ENCODE results near the gene NANOS2.

NANOS2 gene

GRCh38 chr19:45911291-45911690 lies 3.3 kb downstream of the NANOS2 start:
- no peak for DNase-seq
- no peaks in the 10 kb centered on the region for H3K9me2 ChIP-seq (replicated peaks; ENCODE audit: insufficient read depth, low read length)
- no peaks in the 10 kb centered on the region for H3K9me3 ChIP-seq (replicated peaks; ENCODE audit: insufficient read depth, low read length)
- H4K20me1 ChIP-seq (ENCODE audit: insufficient read depth, low read length), result no peaks in the 10 kb centered on the region
- H3K9ac ChIP-seq (ENCODE audit: low read length), result no peak overlapping the region
- TF ChIP-seq EZH2 (optimal IDR thresholded peaks at IDR 0.05; ENCODE audit: low read depth, low read length) (no peak), CTCF (IDR thresholded peaks at IDR 0.05; ENCODE audit: low read length) (no peak), EZH2phosphoT487 (IDR thresholded peaks at IDR 0.05; ENCODE audit: low read length) (no peak)
- peaks cover 64% of the 10 kb centered on the region for H3K27me3 ChIP-seq (replicated peaks; ENCODE audit: insufficient read depth, low read length)
- no peaks in the 10 kb centered on the region for H3K36me3 ChIP-seq (replicated peaks; ENCODE audit: insufficient read depth, low read length)
- H3K79me2 ChIP-seq (ENCODE audit: low read length), result no peaks in the 10 kb centered on the region
- H2AFZ ChIP-seq (ENCODE audit: low read length), result no peak overlapping the region
- no peak overlapping the region for H3K4me3 ChIP-seq (ENCODE audit: low read length)
- no peaks in the 10 kb centered on the region for H3K4me1 ChIP-seq (ENCODE audit: low read length)
- H3F3A ChIP-seq (ENCODE audit: insufficient read depth, low read length), result no peaks in the 10 kb centered on the region
- no peak overlapping the region for H3K4me2 ChIP-seq (ENCODE audit: low read depth, low read length)
- H3K27ac ChIP-seq (ENCODE audit: low read length), result no peak overlapping the region

- H2AFZ ChIP-seq (ENCODE audit: low read length), result no peak overlapping the region
- H3K4me3 ChIP-seq (ENCODE audit: low read length), result no peak overlapping the region
Measured at GRCh38 chr19:45908956-45909355, 5.6 kb downstream of the NANOS2 start.

GRCh38 chr19:45906221-45906620 lies 8.4 kb downstream of the NANOS2 start:
- no peak overlapping the region for H2AFZ ChIP-seq (ENCODE audit: low read length)
- no peaks in the 10 kb centered on the region for H3K79me2 ChIP-seq (ENCODE audit: low read length)
- no peak overlapping the region for H3K27ac ChIP-seq (ENCODE audit: low read length)
- DNase-seq, result no peak
- H3K4me2 ChIP-seq (ENCODE audit: low read depth, low read length), result no peak overlapping the region
- no peak overlapping the region for H3K9ac ChIP-seq (ENCODE audit: low read length)
- H4K20me1 ChIP-seq (ENCODE audit: insufficient read depth, low read length), result no peaks in the 10 kb centered on the region
- no peaks in the 10 kb centered on the region for H3K36me3 ChIP-seq (replicated peaks; ENCODE audit: insufficient read depth, low read length)
- no peak for TF ChIP-seq EZH2phosphoT487 (IDR thresholded peaks at IDR 0.05; ENCODE audit: low read length)
- no peak for TF ChIP-seq CTCF (IDR thresholded peaks at IDR 0.05; ENCODE audit: low read length)
- no peak for TF ChIP-seq EZH2 (optimal IDR thresholded peaks at IDR 0.05; ENCODE audit: low read depth, low read length)
- H3K27me3 ChIP-seq (replicated peaks; ENCODE audit: insufficient read depth, low read length), result peaks cover 27% of the 10 kb centered on the region
- no peaks in the 10 kb centered on the region for H3K9me2 ChIP-seq (replicated peaks; ENCODE audit: insufficient read depth, low read length)
- no peak overlapping the region for H3K4me3 ChIP-seq (ENCODE audit: low read length)
- peaks cover 7% of the 10 kb centered on the region for H3F3A ChIP-seq (ENCODE audit: insufficient read depth, low read length)
- H3K9me3 ChIP-seq (replicated peaks; ENCODE audit: insufficient read depth, low read length), result no peaks in the 10 kb centered on the region
- H3K4me1 ChIP-seq (ENCODE audit: low read length), result peaks cover 4% of the 10 kb centered on the region

More at GRCh38 chr19:45908956-45909355, 5.6 kb downstream of the NANOS2 start:
- no peaks in the 10 kb centered on the region for H3F3A ChIP-seq (ENCODE audit: insufficient read depth, low read length)
- no peak overlapping the region for H3K4me2 ChIP-seq (ENCODE audit: low read depth, low read length)
- H3K27ac ChIP-seq (ENCODE audit: low read length), result no peak overlapping the region
- no peaks in the 10 kb centered on the region for H3K9me2 ChIP-seq (replicated peaks; ENCODE audit: insufficient read depth, low read length)
- no peaks in the 10 kb centered on the region for H3K4me1 ChIP-seq (ENCODE audit: low read length)
- no peak overlapping the region for H3K9ac ChIP-seq (ENCODE audit: low read length)
- H3K9me3 ChIP-seq (replicated peaks; ENCODE audit: insufficient read depth, low read length), result no peaks in the 10 kb centered on the region
- H3K79me2 ChIP-seq (ENCODE audit: low read length), result no peaks in the 10 kb centered on the region
- no peaks in the 10 kb centered on the region for H3K36me3 ChIP-seq (replicated peaks; ENCODE audit: insufficient read depth, low read length)
- no peak for TF ChIP-seq CTCF (IDR thresholded peaks at IDR 0.05; ENCODE audit: low read length)
- DNase-seq, result no peak
- H4K20me1 ChIP-seq (ENCODE audit: insufficient read depth, low read length), result no peaks in the 10 kb centered on the region
- H3K27me3 ChIP-seq (replicated peaks; ENCODE audit: insufficient read depth, low read length), result peaks cover 46% of the 10 kb centered on the region
